Activated CD4-positive, alpha-beta T cell treated with anti-CD3 and anti-CD28 coated beads, Interleukin-2, amount 50 U/mL, for 48 hours (primary cell): ENCODE data around the gene E2F2.

Source experiments
- DNase-seq, 2 experiments: peaks; one replicate each; pipeline ENCODE4 v3.0.0-alpha.2; 2020

Gene E2F2

GRCh38 chr1:23562137-23562876 is 31.3 kb upstream of the E2F2 start:
- no peak for DNase-seq

GRCh38 chr1:23561813-23562100 is 30.7 kb upstream of the E2F2 start:
- DNase-seq: no peak

- no peak for DNase-seq
These were observed 30.2 kb upstream of the E2F2 start for GRCh38 chr1:23561076-23561812.

DNA sequence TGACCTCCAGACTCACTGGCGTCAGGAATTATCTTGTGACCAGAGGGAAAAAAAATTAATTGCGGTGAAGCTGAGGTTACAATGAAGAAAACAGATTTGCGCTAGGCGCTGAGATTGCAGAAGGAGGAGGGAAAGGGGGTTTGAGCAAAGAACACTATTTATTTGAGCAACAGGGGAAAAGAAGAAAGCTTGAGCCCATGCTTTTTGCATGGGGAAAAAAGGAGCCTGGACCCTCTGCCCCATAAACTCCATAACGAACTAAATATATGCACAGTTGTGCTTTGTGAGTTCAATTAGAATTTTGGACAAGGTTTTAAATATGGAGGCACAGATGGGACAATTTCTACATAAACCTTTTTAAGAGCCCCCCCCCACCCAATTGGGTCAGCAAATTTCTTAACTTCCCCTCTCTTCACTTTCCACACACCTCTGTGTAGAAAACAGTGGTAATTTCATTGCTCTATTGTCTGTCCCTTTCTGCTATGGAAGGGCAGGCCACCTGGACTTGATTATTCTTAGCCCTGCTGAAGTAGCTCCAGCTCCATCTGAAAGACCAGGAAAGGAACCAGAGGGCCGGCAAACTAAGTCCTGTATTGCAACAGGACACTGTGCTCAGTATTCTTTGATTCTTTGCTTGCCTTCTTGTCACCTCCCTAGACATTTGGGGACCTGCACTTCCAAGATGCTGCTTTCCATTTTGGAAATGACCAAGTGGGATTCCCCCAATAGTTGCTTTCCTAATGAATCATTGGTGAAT is 29.1 kb upstream of the E2F2 start:
- no peak for DNase-seq

- DNase-seq: peak; percentile 97
These were observed 28.3 kb upstream of the E2F2 start, which contains the start of gene ID3 for GRCh38 chr1:23559136-23559984. TSS of gene ID3 (minus strand) at chr1:23559501. CDS start at chr1:23559426, 75 bp downstream.

GRCh38 chr1:23558872-23559135 is 27.8 kb upstream of the E2F2 start:
- no peak for DNase-seq

DNA sequence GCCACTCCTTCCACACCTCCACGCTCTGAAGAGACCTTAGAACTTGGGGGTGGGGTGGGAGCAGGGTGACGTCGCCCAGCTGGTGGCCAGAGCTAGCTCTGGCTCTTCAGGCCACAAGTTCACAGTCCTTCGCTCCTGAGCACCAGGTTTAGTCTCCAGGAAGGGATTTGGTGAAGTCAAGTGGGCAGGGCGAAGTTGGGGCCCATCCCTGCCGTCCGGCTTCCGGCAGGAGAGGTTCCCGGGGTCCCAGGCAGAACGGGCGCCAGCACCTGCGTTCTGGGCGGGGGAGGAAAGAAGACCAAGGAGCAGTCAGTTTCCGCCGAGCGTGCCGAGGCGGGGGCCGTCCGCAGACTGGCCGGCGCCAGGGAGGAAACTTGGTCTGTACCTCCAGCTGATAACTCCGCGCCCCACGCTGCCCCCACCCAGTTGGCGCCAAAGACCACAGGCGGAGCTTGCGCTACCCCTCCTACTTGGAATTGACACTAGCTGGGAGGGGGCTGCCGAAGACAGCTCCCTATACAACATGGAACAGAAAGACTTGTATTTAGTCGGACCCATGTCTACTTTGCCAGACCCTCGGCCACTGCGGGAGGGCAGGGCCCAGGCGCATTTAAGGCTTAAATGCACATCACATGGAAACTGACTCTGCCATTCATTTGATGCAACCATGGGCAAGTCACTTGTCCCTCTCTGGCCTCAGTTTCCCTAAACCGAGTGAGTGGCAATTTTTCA is 27.3 kb upstream of the E2F2 start:
- DNase-seq: peak; percentile 50 to 63

- peak in 1 of 2 experiments; percentile 21 for DNase-seq
These were observed 26.6 kb upstream of the E2F2 start for GRCh38 chr1:23557471-23558124.

- no peak for DNase-seq
These were observed 25.8 kb upstream of the E2F2 start for GRCh38 chr1:23556635-23557470.

- no peak for DNase-seq
These were observed 25.1 kb upstream of the E2F2 start for GRCh38 chr1:23555986-23556634.

DNA sequence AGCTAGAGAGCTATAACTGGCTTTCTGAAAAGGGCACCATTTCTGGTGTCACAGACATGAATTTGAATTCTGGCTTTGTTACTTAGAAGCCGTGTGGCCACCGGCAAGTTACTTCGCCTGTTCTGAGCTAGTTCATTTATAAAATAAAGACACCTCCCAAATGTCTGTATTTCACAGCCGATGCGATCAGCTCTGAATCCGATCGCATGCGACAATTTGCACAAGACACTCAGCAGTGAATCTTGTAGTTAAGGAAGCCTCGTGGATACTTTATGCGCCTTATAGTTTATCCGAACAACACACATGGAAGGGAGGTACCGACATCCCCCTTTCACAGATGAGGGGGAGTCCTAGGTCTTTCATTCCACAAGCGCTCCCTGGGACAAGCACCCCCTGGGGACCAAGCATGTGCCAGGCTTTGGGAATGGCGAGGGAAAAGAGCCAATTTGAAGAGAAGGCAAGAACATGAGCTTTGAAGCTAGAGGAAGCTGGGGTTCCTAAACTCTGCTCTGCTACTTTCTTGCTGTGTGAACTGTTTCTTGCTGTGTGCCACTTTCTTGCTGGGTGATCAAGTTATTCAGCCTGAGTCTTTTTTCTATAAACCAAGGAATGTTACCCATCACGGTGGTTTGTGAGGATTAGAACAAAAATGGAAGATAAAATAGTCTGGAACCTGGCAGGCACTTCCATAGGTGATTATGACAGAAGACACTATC is 24.4 kb upstream of the E2F2 start:
- DNase-seq: no peak

GRCh38 chr1:23554481-23555269 is 23.6 kb upstream of the E2F2 start:
- peak; percentile 77 for DNase-seq

DNA sequence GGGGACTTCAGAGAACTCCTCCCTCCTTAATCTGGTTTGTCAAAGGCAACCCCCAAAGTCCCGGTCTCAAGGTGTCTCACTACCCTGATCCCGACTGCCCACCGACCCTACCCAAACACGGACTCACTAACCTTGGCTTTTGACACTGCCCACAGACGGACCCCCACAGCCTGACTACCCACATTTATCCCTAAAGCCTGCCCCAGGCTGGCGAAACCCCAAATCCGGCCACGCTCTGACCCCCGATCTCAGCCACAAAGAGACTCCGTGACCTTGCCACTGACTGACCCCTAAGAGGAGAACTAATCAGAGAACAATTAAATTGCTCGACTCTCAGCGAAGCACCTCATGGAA is 23.1 kb upstream of the E2F2 start:
- DNase-seq: no peak

- DNase-seq: no peak
These were observed 22.4 kb upstream of the E2F2 start for GRCh38 chr1:23553231-23554126.

- no peak for DNase-seq
These were observed 20.8 kb upstream of the E2F2 start for GRCh38 chr1:23551849-23552248.

DNA sequence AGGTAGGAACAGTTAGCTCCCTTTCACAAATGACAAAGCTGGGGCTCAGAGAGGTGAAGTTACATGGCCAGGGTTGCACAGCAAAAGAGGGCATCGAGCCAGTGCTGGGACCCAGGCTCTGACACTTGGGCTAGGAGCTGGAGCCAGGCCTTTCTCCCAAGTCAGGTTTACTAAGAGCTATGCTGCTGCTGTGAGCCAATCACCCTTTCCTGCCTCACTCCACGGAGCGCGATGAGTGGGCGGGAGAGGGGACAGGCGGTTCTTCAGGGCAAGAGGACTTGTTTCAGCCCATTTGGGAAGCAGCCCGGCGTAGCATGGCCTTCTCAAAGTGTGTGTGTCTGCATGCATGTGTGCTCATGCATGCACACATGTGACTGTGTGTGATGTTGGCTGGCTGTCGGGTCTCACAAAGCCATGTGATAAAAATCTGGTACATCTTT is 17.7 kb upstream of the E2F2 start:
- no peak for DNase-seq

- DNase-seq: no peak
These were observed 16.0 kb upstream of the E2F2 start for GRCh38 chr1:23546897-23547584.
